HG03025 (cell line): ENCODE measurements around the gene EFNB2.
A peak's percentile ranks its signal among the peaks of the same experiment; 100 is the strongest.

Source experiments
- ATAC-seq: cut with Tn5 transposase; IDR thresholded peaks from one replicate; pipeline ENCODE4 v1.9.1; 2021; ENCODE audit warnings: mild to moderate bottlenecking, moderate library complexity; ENCODE audit not compliant: unreplicated experiment, low FRiP score

The EFNB2 gene

DNA sequence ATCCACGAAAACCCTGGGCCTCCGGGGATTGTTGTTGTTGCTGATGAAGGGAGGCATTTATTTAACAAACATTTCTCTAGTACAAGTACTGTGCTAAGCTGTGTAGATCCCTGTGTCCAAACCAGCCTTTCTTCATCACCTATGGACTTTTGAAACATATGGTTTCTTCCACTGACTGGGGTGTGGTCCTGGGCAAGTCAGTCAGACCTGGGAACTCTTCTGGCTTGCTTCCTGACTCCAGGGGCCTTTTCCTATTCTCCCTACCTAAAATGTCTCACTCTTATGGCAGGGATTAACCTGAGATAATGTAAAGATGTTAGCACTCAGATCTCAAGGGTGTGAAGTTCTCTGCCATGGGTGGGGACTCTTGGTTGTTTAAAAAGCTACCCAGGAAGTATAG lies 46.8 kb downstream of the EFNB2 start:
- ATAC-seq, result no peak

DNA sequence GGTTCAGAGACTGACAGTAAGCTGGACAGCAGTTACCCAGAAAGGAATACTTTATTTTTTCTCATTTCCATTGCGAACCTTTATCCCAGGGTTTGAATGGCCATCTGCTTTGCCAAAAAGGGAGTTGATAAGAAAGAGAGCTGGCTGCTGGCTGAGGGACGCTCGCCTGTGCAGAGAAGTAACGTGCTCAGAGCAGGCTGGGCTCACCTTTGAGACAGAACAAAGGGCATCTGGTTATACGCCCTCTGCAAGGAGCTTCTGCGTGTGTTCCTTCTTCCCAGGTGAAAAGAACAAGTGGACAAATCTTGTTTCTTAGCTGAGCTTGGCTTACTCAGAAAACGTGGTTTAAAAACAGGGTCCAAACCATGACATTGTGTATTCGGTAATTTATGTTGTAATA lies 47.4 kb downstream of the EFNB2 start:
- ATAC-seq, result no peak

DNA sequence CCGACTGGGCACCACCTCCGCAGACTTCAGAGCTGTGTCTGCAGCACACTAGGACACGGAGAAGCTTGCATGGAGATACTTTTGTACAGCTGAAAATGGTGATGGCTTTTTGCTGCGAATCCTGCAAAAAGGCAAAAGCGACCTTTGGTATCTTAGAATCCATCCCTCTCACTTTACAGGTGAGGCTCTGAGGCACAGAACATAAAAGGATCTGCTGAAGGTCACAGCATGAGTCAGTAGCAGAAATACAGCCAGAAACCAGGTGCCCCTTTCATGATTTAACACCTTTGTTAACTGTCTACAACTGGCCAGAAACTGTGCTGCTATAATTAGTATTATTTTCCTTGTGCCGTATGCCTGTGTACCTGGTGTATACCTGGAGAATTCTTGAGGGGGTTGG lies 48.3 kb downstream of the EFNB2 start:
- no peak for ATAC-seq

DNA sequence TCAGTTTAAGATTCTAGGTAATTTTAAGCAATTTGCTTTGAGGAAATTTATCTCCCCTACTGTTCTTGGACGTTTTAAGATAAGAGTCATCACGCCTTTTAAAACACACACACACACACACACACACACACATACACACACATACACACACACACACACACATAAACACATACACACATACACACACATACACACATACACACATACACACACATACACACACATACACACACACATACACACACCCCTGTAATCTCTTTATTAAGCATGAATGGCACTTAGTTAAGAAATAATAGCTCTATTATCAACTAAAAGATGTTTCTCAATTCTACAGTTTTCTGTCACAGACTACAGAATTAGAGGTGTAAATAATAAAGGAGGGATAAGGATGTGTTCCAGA lies 49.2 kb downstream of the EFNB2 start:
- no peak for ATAC-seq

DNA sequence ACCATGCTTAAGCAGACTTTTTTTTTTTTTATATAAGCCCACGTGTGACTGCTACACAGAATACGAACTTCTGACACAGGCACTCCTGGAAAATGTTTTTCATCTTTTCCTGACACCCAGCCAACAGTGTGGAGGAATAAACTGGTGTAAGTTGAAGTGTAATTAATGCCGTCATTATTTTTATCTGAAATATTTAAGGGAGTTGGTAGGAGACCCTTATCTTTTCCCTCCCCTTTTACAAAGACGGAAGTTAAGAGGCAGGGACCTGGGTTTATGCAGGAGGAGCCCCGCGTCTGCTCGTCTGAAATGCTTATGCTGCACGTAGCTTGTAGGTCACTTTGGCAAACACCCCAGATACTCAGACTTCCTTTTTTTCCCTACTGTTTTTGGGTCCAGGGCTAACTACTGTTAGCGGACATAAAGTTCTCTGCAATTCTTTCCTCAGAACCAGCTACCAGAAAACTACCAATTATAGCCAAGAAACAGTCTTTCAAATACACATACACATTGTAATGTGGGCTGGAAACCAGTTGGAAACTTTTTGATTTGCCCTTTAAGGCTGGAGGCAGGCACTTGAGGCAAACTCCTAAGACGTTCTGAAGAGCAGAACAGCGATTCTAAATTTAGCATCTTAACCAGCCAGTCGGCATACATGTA lies 50.8 kb downstream of the EFNB2 start:
- ATAC-seq, result no peak

DNA sequence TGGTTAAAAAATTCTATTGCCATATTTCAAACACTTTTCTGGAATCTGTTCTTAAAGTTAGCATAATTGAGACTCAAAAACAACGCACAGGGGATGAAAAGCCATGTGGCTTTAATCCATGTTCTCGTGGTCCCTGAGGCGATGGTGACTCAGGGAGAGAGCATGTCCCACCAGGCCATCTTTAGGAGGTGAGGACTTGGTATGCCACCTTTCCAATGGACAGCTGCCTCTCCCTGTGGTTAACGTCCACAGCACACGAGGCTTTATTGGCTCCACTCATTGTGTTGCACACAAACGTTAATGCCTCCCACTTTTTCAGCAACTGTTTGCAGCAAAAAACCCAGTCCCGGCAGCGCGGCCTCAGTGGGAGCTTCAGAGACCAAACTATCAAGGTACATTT lies 51.4 kb downstream of the EFNB2 start:
- ATAC-seq, result no peak

DNA sequence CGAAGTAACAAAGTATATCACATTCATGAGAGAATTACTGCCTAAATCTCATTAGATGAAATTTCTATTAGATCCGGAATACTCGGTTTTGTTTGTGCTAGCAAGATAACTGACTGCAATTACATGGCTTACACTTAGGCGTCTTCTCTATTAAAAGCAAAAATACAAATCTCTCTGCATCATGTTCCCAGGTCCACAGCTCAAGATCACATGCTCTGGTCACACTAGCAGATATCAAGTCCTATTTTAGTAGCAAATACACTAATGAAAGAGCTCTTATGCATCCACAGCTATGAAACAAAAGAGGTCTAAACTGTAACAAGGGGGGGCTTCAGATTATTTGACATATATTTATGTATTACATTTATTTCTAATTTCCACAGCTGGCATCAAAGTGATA lies 53.5 kb downstream of the EFNB2 start:
- no peak for ATAC-seq

DNA sequence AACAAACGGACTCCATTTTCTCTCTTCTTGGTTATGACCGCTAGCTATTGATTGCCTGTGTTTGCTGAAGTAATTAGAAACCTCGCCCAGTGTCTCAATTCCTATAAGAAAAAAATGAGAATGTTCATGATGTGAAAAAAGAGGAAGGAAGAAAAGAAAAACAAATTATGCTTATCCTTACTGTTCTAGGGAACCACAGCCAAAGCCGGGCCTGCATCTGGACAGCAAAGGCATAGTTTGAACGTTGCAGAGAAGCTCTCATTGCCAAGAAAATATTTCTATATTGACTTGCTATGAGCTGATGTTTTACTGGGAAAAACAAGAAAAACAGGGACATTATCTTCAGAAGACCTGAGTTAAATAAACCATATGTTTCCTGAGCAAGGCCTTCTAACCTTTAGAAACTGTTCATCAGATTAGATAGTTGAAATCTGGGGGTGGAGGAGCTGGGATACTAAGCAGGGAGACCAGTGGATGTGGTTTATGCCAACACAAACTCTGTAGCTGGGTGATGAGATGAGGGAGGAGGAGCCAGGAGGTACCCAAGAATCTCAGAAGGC lies 55.0 kb downstream of the EFNB2 start:
- no peak for ATAC-seq

DNA sequence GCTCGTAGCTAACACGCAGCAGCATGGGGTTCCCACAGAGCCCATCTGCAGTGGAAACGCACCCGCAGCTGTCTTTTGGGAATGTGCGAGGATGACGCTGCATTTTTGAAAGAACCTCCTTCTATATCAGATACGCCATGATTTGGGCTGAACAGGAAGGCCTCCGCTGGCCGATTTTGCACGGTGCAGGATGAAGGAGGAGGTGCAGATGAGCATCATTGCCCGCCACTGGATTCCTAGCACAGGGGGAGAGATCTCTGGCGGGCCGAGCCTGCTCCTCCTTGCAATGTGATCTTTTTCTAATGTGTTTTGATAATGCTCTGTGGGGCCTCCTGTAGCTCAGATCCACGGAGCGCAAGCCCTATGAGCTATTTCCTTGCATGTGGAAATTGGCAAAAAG lies 55.5 kb downstream of the EFNB2 start:
- no peak for ATAC-seq

DNA sequence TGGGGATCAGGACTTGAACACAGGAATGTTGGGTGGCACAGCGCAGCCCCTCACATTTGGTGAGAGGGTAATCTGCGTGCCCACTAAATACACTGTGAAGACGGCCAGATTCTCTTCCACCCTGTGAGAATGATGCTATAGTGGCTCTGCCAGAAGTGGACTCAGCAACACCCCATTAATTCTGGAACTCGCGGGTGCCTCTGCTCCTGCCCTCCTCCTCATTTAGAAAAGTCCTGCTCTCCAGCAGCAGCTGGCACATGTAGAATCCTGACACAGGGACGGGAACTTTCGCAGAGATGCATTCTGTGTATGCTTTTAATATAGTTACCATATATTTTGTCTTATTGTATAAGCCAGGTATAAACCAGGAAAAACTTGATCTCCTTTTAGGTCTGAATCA lies 57.3 kb downstream of the EFNB2 start:
- ATAC-seq, result no peak

DNA sequence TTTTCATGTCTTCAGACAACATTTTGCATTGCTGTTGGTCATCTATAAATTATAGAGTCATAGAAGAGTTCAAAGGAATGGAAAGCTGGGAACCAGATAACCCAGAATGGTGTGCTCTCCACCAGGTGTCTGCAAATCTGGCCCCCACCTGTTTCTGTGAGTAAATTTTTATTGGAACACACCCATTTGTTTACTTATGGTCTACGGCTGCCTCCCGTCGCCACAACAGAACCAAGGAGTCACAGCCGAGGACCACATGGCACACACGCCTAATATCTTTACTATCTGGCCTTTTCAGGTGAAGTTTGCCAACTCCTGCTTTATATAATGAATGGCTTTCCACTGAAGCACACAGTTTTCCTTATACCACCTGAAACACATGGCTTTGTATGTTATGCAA lies 58.2 kb downstream of the EFNB2 start:
- no peak for ATAC-seq

DNA sequence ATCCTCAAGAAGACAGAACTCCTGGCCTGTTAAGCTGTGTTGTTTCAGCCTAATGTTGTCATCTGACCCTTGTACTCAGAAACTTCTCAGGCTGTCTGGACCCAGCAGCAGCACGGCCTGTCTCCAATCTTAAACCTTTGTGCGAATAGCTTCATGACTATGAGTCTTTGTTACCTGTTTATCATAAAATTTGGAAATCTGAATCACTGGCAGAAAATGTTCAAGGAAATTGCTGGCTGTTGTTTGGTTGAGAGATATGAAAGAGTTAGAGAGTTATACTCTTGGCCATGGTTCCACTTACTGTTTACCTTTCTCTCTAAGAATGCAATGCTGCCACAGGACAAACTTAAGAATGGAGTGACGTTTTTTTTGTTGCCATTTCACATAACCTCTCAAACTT lies 59.6 kb downstream of the EFNB2 start:
- ATAC-seq, result no peak

DNA sequence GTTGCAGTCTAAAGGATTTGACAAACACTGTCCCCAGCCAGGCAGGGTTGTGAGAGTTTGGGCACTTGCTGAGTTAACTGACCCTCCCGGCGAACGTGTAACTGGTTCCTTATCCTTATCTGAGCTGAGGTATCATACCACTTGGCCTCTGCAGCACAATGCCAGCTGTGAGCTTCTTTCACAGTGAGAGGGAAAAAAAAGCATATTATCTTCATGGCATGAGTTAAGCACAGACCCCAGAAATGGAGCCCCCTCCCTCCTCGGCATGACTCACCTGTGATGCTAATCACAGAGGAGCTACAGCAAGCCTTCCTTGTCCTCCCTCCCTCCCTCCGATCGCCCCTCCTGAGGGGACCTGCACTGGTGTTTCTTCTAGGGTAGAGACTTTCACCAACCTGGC lies 60.5 kb downstream of the EFNB2 start:
- no peak for ATAC-seq

DNA sequence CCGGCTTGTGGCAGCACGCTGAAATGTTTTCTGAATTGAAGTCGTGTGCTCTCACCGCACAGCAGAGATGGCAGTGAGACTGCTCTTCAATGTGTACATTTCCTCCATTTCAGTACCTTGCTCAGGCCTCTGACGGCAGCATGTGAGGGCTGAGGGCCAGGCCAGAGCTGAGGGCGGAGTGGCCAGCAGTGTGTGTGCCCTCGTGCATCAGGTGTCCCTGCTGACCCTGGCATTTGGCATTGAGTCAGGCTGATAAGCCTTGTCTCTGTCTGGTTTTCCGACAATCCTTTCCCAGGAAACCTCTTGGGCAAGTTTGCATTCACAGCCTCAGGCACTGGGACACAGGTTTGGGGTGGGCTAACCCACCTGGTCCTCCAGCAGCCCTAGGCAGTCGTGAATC lies 62.3 kb downstream of the EFNB2 start:
- no peak for ATAC-seq

DNA sequence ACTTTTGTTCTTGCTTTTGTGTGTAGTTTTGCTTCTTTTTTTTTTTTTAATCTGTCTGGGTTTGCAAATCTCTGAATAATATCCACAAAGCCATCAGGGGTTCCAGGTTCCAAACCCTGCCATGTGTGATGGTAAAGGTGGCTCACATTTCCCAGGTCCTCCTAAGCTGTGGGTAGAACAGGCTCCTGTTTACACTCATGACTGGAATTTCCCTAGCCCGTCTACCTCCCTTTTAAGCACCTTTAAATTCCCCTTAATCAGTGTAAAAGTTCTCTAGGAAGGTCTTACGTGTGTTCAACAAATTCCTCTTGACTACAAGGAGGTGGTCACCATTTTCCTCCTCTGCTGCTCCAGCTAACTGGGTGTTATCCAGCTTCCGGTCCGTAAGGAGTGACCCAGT lies 62.8 kb downstream of the EFNB2 start:
- no peak for ATAC-seq

DNA sequence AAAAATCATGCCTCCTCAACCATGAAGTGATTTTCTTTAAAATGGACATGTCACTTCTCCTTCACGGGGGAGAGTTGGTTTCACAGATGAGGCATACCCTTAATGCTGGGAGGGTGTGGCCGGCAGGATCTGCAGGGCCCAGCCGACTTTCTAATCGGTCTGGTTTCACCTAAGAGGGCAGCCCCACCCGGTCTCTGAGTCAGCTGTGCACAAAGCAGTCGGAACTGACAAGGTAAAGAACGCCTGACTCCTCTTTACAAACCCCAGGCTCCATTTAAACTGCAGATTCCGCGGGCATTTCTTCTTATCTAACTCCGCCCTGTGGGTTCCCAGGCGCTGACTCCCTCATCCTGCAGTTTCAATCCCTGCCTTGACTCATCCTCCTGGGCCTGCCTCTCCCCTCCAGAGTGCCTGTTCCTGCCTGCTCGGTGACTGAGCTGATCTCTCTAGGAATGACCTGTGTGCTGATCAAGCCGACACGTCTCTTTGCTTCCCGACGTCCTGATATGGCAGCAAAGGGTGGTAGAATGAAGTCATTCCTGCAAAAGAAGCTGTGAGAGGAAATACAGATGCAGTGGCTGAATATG lies 63.4 kb downstream of the EFNB2 start:
- ATAC-seq, result peak; percentile 62

DNA sequence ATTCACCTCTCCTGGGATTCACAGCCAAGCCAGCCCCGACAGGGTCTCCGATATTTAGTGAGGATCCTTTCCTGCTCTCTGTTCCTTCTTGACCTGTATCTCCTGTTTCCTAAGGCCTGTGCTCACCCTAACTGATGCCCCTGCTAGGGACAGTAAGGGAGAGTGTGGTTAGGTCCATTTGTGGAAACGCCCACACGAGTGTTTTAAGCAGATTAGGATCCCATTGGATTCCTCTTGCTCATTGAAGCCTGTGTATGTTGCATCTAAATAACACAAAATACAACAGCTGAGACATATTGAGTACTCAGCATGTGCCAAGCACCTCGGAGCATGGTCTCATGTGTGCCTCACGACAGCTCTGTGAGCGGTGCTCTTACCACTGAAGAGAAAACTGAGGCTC lies 64.9 kb downstream of the EFNB2 start:
- no peak for ATAC-seq

DNA sequence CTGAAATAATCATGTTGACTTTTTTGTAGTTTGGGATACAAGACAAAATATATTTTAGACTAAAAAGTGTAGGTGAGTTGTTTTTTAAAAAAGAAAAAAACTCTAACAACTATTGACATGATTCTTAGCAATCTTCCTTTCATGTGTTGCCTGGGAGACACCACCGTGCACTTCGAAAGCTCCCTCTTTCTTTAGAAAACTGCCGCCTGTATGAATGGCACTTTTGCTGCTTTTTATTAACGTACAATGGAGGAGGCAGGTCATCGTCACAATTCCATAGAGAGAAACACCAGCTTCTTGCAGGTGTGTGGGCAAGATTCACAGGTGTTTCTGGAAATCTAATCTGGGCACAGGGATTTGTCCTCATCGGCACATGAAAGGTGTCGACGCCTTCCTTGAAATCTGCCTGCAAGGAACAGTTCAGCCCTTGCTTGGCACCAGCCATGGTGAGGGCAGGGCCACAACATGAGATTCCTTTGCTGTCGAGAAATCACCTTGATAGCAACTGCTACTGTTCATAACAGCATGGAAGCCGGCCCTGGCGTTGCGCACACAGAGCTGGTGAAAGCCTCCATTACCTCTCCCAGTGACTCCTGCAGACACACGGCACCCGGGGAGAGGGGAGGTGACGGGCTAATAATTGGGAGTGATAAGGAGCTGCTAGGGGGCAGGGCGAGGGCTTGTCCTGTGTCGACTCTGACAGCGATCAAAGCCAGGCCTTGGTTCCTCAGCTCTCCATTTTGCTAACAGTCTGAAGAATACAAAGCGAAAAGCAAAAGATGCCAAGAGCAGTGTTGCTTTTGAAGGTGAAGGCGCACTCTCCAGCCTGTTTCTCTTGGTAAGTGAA lies 66.5 kb downstream of the EFNB2 start:
- ATAC-seq, result no peak

DNA sequence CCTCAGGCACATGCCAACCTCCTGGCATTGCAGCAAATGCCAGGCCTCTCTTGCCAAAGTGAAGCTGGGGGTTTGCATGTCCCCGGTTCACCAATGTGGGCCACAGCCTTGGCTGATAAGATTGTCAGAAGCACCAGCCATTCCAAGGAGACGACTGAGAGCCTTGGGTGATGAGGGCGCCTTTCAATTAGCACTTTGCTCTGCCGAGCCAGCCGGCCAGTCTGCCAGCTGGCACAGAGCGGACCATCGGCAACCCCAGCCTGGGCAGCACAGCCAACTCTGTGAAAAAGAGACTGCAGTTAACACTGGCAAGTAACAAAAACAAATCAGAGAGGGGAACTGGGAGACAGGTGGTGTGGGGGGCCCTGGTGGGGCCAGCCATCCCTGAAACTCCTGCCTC lies 67.3 kb downstream of the EFNB2 start:
- no peak for ATAC-seq

DNA sequence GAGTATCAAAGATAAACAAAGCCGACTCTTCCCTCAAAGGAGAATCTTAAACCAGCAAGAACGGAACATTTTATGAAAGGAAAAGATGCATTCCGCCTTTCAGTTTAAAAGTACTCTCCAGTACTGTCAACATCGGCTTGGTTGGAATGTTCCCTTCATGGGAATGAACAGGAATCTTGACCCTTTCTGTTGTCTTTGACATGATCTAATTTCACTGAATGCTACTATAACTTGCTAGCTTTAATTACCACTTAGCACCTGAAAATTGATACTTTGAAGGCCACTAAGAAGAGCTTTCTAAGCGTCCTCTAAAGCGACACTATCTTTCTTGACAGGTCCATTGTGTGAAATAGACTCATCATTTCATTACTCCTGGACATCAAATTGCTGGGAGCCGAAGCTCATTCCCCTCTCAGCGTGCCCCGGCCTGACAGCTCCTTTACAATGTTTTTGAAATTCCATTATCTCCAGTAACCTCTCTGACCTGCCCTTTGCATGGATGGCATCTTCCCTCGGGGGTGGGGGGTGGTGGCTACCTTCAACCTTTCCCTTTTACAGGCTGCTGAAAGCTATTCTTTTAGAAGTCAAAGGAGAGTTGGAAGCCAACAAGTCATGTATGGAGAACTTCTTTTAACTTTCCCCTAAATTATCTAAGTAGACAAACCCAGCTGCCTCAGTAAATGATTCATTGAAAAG lies 67.9 kb downstream of the EFNB2 start:
- ATAC-seq, result no peak
